DMS79 treated with DMSO at 0.1 percent for 48 hours (cell line): ENCODE measurements around the gene SP3.

Experiments used
- DNase-seq: peaks from one replicate; lab custom pipeline; 2025; lab: John Stamatoyannopoulos, UW

The SP3 gene

GRCh38 chr2:173965372-173966025 is at the start of gene SP3:
SP3 (minus strand) TSS chr2:173965373; CDS start chr2:173965171, 202 bp downstream.
- DNase-seq = peak; percentile 98

- DNase-seq = no peak
These were observed 49.5 kb upstream of the SP3 start for GRCh38 chr2:174014699-174015070.

- no peak for DNase-seq
These were observed 49.0 kb upstream of the SP3 start for GRCh38 chr2:174014011-174014698.

DNA sequence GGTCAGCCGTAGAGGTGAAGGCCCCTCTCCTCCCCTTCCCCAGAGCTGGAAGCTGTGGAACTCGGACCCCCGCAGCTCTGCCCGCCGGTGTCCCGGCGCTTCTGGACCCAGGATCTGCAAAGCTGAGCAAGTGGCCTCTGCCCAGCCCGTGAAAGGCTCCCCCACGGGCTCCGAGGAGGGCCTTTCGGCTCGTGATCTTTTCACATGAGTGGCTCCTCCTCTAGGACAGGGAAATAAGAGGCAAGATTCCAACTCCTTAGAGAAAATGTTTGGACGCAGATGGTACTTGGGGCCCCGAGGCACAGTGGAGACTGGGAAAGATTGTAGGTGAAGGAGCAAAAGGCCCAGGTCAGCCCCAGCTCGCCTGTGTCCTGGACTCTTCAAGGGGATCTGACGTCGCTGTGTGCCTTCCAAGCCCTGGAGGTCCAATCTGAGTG is 48.2 kb upstream of the SP3 start:
- DNase-seq = no peak

DNA sequence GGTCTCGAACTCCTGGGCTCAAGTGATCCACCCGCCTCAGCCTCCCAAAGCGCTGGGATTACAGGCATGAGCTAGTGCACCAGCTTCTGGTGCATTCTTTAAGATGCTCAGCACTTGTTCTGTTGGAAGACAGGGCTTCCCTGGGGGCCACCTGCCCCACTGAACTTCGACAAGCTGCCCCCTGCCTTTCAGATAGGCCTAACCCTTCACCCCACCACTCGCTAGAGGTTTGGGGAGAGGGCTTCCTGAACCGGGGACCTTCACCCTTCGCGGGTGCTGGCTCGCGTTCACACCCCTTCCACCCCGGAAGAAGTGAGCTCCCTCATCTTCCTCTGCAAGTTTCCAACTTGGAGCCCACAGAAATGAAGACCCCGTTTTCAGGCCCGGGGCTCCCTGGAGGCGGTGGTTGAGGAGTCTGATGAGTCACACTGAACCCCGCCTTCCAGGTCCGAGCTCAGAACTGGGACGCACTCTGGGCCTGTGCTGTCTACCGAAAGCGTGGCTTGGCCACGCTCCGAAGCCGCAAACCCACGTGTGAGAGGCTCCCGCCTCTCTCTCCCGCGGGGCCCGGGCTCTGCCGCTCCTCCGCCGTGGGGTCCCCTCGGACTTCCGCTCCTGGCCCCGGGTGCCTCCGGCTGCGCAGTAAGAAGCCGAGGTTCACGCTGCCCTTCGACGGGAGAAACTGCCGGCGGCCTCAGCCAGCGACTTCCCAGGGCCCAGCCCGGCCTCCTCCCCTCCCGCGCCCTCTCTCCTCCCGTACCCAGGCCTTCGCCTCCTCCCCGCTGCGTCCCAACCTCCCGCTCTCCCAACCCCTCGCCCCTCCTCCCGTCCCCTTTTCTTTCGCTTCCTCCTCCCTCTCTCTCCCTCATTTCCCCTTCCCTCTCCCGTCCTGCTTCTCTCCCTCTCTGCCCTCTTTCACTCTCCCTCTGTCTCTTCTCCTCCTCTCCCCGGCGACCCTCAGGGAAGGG is 47.5 kb upstream of the SP3 start:
- no peak for DNase-seq

DNA sequence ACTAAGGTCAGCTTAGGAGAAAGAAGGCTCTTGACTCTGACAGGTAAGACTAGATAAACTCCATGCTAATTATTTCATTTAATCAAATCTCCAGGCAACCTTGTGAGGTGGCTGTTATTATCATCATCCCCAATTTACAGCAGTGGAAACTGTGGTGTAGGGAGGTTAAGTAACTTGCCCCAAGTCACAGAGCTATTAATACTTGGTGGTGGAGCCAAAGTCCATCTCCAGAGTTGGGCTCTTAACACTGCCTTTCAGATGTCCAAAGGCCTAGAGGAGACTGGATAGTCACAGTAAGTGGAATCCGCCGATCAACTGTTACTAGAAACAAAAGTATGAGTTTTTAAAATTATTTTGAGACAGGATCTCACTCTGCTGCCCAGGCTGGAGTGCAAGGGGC is 46.6 kb upstream of the SP3 start:
- DNase-seq = no peak

- no peak for DNase-seq
These were observed 46.0 kb upstream of the SP3 start for GRCh38 chr2:174011173-174011572.

DNA sequence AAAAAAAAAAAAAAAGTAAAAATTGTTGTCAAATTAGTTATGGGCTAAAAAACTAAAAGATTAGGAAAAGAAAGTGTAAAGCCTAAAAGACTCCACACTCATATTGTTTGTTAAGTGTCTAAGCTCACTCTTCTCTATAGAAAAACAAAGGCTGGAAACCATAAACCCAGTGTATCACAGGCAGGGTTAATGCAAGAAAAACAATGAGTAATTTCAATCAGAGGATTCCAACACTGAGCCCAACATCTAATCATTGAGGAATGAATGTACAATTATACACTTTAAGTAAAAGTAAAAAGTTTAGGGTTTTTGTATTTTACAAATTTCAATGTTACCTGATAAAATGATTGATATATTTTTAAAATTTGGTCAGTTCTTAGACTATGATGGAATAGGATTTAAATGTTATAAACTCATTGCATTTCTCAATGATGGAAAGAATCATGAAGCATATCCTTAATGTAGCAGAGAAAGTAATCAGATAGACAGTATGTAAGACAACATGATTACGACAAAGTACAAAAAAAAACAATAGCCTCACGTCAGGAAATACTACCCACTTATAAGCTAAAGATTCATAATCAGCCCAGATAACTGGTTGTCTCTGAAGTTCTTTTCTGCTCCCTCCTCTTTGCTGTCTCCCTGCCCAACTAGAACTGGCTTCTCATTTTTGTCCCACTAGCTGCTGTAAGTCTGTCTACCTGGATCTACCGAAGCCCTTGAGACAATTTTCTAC is 44.5 kb upstream of the SP3 start:
- DNase-seq = no peak

DNA sequence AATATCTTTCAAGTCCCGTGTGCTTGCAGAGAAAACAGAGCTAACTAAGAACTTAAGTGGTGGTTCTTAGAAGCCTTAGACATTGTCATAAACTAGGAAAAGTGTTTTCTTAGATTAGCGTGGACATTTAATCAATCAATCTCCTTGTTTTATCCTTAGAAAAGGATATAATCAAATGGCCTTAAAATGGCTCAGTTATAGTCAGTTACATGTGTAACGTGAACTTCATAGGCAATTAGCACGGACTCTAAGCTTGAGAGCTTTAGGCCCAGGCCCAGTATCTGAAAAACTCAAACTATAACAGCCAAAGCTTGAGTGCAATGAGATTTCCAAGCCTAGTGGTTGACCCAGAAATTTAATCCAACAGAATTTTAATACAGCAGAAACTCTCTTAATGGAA is 43.5 kb upstream of the SP3 start:
- DNase-seq = no peak

DNA sequence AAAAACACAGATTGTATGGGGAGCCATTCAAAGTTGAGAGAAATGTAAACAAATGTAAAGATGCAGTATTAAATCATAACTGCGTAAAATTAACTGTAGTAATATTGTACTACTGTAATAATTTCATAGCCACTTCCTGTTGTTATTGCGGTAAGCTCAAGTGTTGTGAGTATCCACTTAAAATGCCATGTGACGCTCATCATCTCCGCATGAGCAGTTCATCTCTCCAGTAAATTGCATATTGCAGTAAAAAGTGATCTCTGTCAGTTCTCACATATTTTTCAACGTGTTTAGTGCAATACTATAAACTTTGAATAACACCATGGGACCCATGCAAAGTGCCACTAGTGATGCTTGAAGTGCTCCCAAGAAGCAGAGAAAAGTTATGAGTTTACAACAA is 41.8 kb upstream of the SP3 start:
- DNase-seq = peak; percentile 81

GRCh38 chr2:174005801-174006419 is 40.7 kb upstream of the SP3 start:
- DNase-seq = no peak

DNA sequence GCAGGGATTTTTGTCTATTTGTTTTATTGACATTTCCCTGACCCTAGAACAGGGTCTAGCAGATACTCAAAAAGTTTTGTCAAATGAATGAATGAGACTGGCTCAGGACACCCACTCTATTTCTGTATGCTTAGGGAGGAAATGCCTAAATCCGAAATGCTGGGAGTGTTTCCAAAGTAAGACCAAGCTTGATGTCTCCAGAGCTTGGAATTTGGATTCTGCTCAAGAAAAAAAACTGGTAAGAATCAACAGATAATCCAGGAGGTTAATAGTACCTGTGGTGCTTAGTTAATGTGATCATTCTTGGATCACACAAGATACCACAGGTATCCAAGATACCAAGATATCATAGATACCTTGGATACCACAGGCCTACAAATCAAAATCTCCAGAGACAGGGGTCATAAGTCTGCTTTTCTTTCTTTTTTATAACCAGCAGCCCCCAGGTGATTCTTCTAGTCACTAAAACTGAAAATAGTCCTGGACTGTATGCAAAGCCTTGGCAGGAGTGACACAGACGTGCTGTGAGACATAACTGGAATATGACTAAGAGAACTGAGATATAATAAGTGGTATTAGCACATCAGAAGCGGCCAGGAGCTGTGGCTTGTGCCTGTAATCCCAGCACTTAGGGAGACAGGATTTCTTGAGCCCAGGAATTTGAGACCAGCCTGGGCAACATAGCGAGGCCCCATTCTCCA is 39.9 kb upstream of the SP3 start:
- DNase-seq = no peak

- DNase-seq = no peak
These were observed 38.8 kb upstream of the SP3 start for GRCh38 chr2:174003720-174004695.

GRCh38 chr2:174002679-174003078 is 37.5 kb upstream of the SP3 start:
- DNase-seq = no peak

GRCh38 chr2:174001107-174001506 is 35.9 kb upstream of the SP3 start:
- no peak for DNase-seq

GRCh38 chr2:173999724-174000123 is 34.6 kb upstream of the SP3 start:
- no peak for DNase-seq

DNA sequence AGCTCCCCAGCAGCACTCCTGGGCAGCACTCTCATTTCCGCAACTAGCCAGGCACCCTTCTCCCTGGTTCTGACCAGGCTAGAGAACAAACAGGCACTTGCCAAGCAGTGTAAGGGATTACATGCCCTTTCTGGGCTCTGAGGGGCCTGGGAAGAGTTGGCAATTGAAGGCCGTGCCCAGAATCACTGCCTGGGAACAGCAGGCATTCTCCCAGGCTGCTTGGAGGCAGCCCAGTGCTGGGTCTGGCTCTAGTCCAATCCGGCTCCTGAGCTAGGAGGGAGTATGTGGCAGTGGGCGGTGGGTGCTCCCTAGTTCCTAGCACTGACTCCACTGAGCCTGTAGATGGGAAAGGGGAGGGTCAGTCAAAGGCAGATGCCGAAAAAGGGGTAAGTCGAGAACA is 34.1 kb upstream of the SP3 start:
- DNase-seq = no peak

DNA sequence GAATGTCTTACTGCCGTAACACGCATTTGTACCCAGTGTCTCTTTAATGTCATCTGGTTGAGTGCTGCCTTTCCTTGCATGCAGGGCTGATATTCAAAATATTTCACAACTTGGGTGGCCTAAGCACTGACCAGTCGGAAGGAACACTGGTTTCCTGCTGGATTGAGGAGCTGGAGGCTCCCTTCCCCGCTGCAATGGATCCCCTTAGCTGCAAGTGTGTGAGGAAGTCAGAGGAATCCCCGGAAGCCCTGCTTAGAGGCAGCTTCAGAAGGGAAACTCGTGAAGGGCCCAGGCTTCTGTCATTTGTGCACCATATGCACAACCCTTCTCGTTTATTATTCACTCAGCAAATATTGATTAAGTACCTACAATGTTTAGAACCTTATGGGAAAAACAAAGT is 33.2 kb upstream of the SP3 start:
- DNase-seq = no peak

GRCh38 chr2:173997753-173998152 is 32.6 kb upstream of the SP3 start:
- DNase-seq = peak; percentile 25

DNA sequence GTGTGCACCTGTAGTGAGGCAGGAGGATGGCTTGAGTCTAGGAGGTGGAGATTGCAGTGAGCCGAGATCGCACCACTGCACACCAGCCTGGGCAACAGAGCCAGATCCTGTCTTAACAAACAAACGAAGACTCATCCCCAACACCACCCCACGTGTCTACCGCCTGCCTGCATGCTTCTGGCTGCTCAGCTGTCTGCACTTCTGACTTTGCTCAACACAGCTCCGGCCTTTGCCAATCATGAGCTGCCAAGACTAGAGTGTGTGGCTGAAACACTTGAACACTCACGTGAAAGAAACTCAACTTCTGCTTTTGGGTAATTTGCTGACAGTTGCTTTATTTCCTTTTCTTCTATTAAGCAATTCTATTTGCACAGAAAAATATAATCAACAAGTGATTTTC is 32.1 kb upstream of the SP3 start:
- DNase-seq = peak; percentile 14
